ENCODE measurements around the gene PKDREJ. TPM values are rescaled to one million over a fixed set of nuclear protein-coding genes. Genes with fewer than 3 reads are reported as not detected.
A peak's percentile ranks its signal among the peaks of the same experiment; 100 is the strongest.

Gene PKDREJ
- total RNA-seq, 1 donor from 2014 or later, result not detected

- no peak overlapping the region for H3K4me3 ChIP-seq
- TF ChIP-seq CTCF (IDR thresholded peaks at IDR 0.05), result no peak
- intact Hi-C loops (cut with DNase I), result no loop called here
- no peaks in the 10 kb centered on the region for H3K4me1 ChIP-seq
- peaks cover 63% of the 10 kb centered on the region for H3K36me3 ChIP-seq
- ATAC-seq (peak in 1 of 2 donors; percentile 32), DNase-seq (no peak)
- H3K9me3 ChIP-seq, result peaks cover 3% of the 10 kb centered on the region
- H3K27ac ChIP-seq, result no peak overlapping the region
- H3K27me3 ChIP-seq (ENCODE audit: low read depth), result no peaks in the 10 kb centered on the region
Measured at GRCh38 chr22:46214616-46215015, 48.5 kb downstream of the PKDREJ start.

- intact Hi-C loops (cut with DNase I), result no loop called here
- no peak for DNase-seq
- Histone ChIP-seq H3K4me3 (no peak overlapping the region), H3K9me3 (peaks cover 7% of the 10 kb centered on the region), H3K36me3 (peaks cover 59% of the 10 kb centered on the region), H3K27ac (no peak overlapping the region), H3K27me3 (ENCODE audit: low read depth) (no peaks in the 10 kb centered on the region), H3K4me1 (no peaks in the 10 kb centered on the region)
- no peak for ATAC-seq
- TF ChIP-seq CTCF (IDR thresholded peaks at IDR 0.05), result no peak
Measured at GRCh38 chr22:46214149-46214548, 49.0 kb downstream of the PKDREJ start.

- Histone ChIP-seq H3K4me1 (no peaks in the 10 kb centered on the region), H3K36me3 (peaks cover 48% of the 10 kb centered on the region), H3K9me3 (peaks cover 10% of the 10 kb centered on the region), H3K27ac (no peak overlapping the region), H3K4me3 (no peak overlapping the region), H3K27me3 (ENCODE audit: low read depth) (no peaks in the 10 kb centered on the region)
- ATAC-seq, result no peak
- TF ChIP-seq CTCF (IDR thresholded peaks at IDR 0.05), result no peak
- intact Hi-C loops (cut with DNase I), result no loop called here
- DNase-seq, result no peak
Measured at GRCh38 chr22:46213052-46213451, 50.1 kb downstream of the PKDREJ start.

- Histone ChIP-seq H3K36me3 (peaks cover 39% of the 10 kb centered on the region), H3K9me3 (peaks cover 10% of the 10 kb centered on the region), H3K4me3 (no peak overlapping the region), H3K27me3 (ENCODE audit: low read depth) (no peaks in the 10 kb centered on the region), H3K4me1 (no peaks in the 10 kb centered on the region), H3K27ac (no peak overlapping the region)
- no peak for TF ChIP-seq CTCF (IDR thresholded peaks at IDR 0.05)
- ATAC-seq (no peak), DNase-seq (no peak)
- intact Hi-C loops (cut with DNase I), result no loop called here
Measured at GRCh38 chr22:46212195-46212594, 50.9 kb downstream of the PKDREJ start.

- TF ChIP-seq CTCF (IDR thresholded peaks at IDR 0.05), result no peak
- H3K4me3 ChIP-seq, result no peak overlapping the region
- no peaks in the 10 kb centered on the region for H3K4me1 ChIP-seq
- DNase-seq, result no peak
- peaks cover 10% of the 10 kb centered on the region for H3K9me3 ChIP-seq
- ATAC-seq, result no peak
- no peaks in the 10 kb centered on the region for H3K27me3 ChIP-seq (ENCODE audit: low read depth)
- intact Hi-C loops (cut with DNase I), result no loop called here
- H3K36me3 ChIP-seq, result peaks cover 19% of the 10 kb centered on the region
- no peak overlapping the region for H3K27ac ChIP-seq
Measured at GRCh38 chr22:46209262-46209661, 53.9 kb downstream of the PKDREJ start.

Other genes with a start within 250 kb of the PKDREJ start
- 20.5 TPM for gene PPARA, start 112.8 kb downstream of the PKDREJ start, total RNA-seq
- gene CDPF1, start 13.1 kb downstream of the PKDREJ start, total RNA-seq, result 7.1 TPM
- 26.8 TPM for gene TTC38, start 4.7 kb upstream of the PKDREJ start, total RNA-seq
- 1.4 TPM for gene GTSE1, start 33.5 kb upstream of the PKDREJ start, total RNA-seq
- 33.5 TPM for gene TRMU, start 72.4 kb upstream of the PKDREJ start, total RNA-seq